Fibroblast of skin of left quadriceps (primary cell): Measurements from ENCODE around the gene OR10AD1.
"Not testable (repeated sequence)": the region's sequence is repeated elsewhere in the genome, so short reads cannot be mapped to it uniquely, and the experiment has no call there.

Experiments
- DNase-seq, 2 experiments: peaks; one replicate each; pipeline ENCODE4 v3.0.0-alpha.2; 2013; ENCODE audit warnings: low read depth in 2 of 2

The OR10AD1 gene

DNA sequence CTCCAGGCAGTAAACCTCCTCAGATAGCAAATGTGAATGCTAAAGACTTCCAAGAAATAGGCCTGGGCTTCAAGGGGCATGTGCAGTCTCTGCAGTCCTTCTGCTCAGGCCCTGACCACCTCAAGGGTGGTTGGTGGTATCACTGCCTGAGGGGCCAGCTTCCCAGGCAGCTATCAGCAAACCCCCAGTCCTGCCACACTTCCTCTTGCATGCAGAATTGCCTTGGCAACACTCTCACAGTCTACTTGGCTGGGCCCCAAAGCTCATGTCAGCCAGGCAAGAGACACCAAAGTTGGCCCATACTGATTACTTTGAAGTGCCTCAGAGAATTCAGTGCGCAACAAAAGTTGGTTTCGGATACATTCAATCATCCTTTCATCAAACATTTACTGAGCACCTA, 42.3 kb downstream of the OR10AD1 start:
- DNase-seq = no peak

GRCh38 chr12:48160046-48160445, 43.0 kb downstream of the OR10AD1 start:
- no peak for DNase-seq

- no peak for DNase-seq
Observed at GRCh38 chr12:48157889-48158370, 45.2 kb downstream of the OR10AD1 start.

DNA sequence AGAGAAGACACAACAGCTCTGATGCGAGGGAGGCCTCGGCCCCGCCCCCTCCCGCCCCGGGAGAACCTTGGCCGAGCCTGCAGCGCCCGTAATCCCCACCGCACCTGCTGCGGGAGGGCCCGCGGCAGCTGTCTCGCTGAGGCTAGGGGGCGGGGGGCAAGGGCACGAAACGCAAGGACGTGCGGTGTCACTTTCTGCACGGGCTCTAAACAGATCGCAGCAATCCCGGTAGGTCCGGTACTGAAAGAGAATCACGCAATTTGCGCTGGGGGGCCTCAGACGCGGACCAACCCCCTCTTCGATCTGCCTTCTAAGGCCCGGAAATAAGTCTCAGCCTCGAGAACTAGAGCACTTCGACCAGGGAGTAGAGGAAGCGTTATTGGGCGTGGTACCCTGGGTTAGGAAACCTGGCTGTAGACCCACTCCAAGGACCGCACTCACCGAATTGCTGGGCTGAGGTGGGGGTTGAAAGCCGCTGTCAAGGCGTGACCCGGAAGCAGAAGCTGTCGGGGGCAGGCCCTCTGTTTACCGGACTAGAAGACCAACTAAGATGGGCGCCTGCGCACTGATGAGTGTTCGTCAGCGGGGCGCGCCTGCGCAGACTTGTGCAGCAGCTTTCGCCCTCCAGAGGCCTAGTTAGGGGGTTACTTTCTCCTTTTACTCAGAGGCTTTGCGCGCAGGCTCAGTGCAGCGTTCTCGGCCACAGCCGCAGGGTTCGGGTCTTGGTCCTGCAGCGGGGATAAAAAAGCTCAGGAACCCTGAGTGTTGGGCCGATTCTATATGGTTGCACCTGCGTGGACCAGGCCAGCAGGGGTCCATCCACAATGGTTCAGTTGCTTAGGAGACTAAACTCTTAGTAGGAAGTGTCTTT, 45.8 kb downstream of the OR10AD1 start, which contains the start of gene ASB8:
Gene ASB8, minus strand, starts transcription at position 498 of the 871 bp plus-strand sequence. CDS start 4,019 bp downstream, outside the sequence.
- peak; percentile 95 for DNase-seq

DNA sequence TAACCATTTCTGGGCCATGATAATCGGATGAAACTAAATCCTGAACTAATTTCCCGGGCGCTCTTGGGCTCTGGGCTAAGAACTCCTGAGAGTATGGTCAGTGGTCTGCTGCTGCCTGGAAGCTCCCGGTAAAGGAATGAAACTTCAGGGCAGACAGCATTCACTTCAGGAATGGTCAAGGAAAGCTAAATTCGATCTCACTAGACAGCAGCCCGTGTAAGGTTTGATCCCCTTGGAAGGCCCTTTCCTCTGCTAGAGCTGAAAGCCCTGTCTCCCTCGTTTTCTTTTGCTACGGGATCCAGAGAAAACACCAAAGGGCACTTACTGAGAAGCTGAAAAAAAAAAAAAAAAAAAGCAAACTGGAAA, 46.5 kb downstream of the OR10AD1 start:
- no peak for DNase-seq

DNA sequence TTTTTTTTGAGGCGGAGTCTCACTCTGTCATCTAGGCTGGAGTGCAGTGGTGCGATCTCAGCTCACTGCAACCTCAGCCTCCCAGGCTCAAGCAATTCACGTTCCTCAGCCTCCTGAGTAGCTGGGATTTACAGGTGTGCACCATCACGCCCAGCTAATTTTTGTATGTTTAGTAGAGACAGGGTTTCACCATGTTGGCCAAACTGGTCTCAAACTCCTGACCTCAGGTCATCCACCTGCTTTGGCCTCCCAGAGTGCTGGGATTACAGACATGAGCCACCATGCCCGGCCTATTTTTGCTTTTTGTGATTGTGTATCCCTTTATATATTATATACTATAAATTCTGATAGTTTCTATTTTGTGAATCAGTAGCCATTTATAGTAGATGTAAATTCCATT, 47.3 kb downstream of the OR10AD1 start:
- not testable (repeated sequence) for DNase-seq
